Measurements from ENCODE around the gene PRKCD.

- TF ChIP-seq GLIS3 (CRISPR knock-in tag; IDR thresholded peaks at IDR 0.05) (no peak), ZFP30 (CRISPR knock-in tag; IDR thresholded peaks at IDR 0.05) (no peak), ZFP3 (CRISPR knock-in tag; IDR thresholded peaks at IDR 0.05) (no peak), CSRNP3 (CRISPR knock-in tag; IDR thresholded peaks at IDR 0.05) (no peak), ESRRG (CRISPR knock-in tag; IDR thresholded peaks at IDR 0.05) (no peak), RARB (CRISPR knock-in tag; IDR thresholded peaks at IDR 0.05) (no peak), CSDC2 (CRISPR knock-in tag; IDR thresholded peaks at IDR 0.05) (no peak), ISL1 (CRISPR knock-in tag; IDR thresholded peaks at IDR 0.05) (no peak), PPARA (CRISPR knock-in tag; IDR thresholded peaks at IDR 0.05; ENCODE audit: borderline replicate concordance) (no peak), CREB5 (CRISPR knock-in tag; IDR thresholded peaks at IDR 0.05; ENCODE audit: low read depth) (no peak)
- TF ChIP-seq, protein P1, sequence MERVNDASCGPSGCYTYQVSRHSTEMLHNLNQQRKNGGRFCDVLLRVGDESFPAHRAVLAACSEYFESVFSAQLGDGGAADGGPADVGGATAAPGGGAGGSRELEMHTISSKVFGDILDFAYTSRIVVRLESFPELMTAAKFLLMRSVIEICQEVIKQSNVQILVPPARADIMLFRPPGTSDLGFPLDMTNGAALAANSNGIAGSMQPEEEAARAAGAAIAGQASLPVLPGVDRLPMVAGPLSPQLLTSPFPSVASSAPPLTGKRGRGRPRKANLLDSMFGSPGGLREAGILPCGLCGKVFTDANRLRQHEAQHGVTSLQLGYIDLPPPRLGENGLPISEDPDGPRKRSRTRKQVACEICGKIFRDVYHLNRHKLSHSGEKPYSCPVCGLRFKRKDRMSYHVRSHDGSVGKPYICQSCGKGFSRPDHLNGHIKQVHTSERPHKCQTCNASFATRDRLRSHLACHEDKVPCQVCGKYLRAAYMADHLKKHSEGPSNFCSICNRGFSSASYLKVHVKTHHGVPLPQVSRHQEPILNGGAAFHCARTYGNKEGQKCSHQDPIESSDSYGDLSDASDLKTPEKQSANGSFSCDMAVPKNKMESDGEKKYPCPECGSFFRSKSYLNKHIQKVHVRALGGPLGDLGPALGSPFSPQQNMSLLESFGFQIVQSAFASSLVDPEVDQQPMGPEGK (CRISPR knock-in tag; IDR thresholded peaks at IDR 0.05; ENCODE audit: borderline replicate concordance): no peak
Observed at GRCh38 chr3:53223025-53223424, 62.0 kb downstream of the PRKCD start.

All from SK-N-SH treated with all-trans-retinoic acid at 6 μM for 48 hours (cell line).